Measurements from ENCODE around the gene HOXC6. TPM values are rescaled to one million over a fixed set of nuclear protein-coding genes. Genes with fewer than 3 reads are reported as not detected.

Gene HOXC6
- total and polyA plus RNA-seq, 10 of the 15 experiments (the other 5 are each of a cell fraction or from before 2014, with no cell fraction given) = 0.02 to 0.55 (median 0.45) TPM; not detected in 4

GRCh38 chr12:54024127-54024526, 4.1 kb upstream of the HOXC6 start (continued):
- no peak for TF ChIP-seq ZNF217 (IDR thresholded peaks at IDR 0.05)
- TF ChIP-seq BCL11A (IDR thresholded peaks at IDR 0.05; ENCODE audit: low read depth, low read length) = no peak

- H3K4me1 ChIP-seq (ENCODE audit: control insufficient read depth, insufficient read depth, low read length) = peaks cover 16% of the 10 kb centered on the region
- SMC1A ChIA-PET (ENCODE audit: uncharacterized antibody, unreplicated experiment) = interaction anchor here (0.6 to 2.3 kb wide), 11 partner anchors 8 to 192 kb away, joined by 3 to 22 read pairs (median 5); partner anchors contain the start of genes HOXC4, HOXC5 and SMUG1
- no peak overlapping the region for H3K4me3 ChIP-seq
- intact Hi-C loops (cut with micrococcal nuclease; ENCODE audit: unreplicated experiment) (no loop called here), in situ Hi-C loops (cut with MboI) (loop anchor here (10.0 kb wide), 2 partner anchors 170 to 340 kb away; partner anchors contain the start of gene GPR84)
- no peak overlapping the region for H2AFZ ChIP-seq (ENCODE audit: control insufficient read depth, low read depth, low read length)
- BruUV-seq (replicated peaks) = no TSS peak
- DNase-seq (ENCODE audit: low read depth, low spot score) = no peak
- no peak overlapping the region for H3K27ac ChIP-seq (ENCODE audit: control insufficient read depth, insufficient read depth)
- H3K27me3 ChIP-seq (replicated peaks in 1 of 2; ENCODE audit: control insufficient read depth in 2 of 2, insufficient read depth in 2 of 2, low read length in 1 of 2) = peaks cover 5 to 14% of the 10 kb centered on the region in 2 experiments
- FAIRE-seq = no peak
- H3K9ac ChIP-seq (ENCODE audit: control insufficient read depth, insufficient read depth, low read length) = no peak overlapping the region
- no peaks in the 10 kb centered on the region for H3K9me3 ChIP-seq (replicated peaks; ENCODE audit: control insufficient read depth, insufficient read depth, low read length)
- POLR2A ChIA-PET = interaction anchor here (0.6 to 1.3 kb wide), 3 partner anchors 8 to 19 kb away, joined by 3 to 5 read pairs (median 3); no protein-coding TSS in a partner anchor
- no peak for ATAC-seq
- H3K79me2 ChIP-seq (ENCODE audit: control insufficient read depth, insufficient read depth, low read length) = no peaks in the 10 kb centered on the region
- no peaks in the 10 kb centered on the region for H3K36me3 ChIP-seq (ENCODE audit: control insufficient read depth in 2 of 2, insufficient read depth in 2 of 2, low read length in 1 of 2)
- TF ChIP-seq SRF (IDR thresholded peaks at IDR 0.05; ENCODE audit: low read depth in 2 of 2, low read length in 2 of 2) (no peak), CREB1 (IDR thresholded peaks at IDR 0.05; ENCODE audit: low read depth) (no peak), ZSCAN29 (IDR thresholded peaks at IDR 0.05) (no peak), STAT1 (conservative IDR thresholded peaks at IDR 0.05) (no peak), NFYA (IDR thresholded peaks at IDR 0.05; ENCODE audit: borderline replicate concordance, low read depth, low read length) (no peak), RCOR1 (conservative IDR thresholded peaks at IDR 0.05; ENCODE audit: low read depth, low read length) (no peak), MXI1 (IDR thresholded peaks at IDR 0.05; ENCODE audit: low read depth, low read length) (no peak), ZBTB33 (IDR thresholded peaks at IDR 0.05) (no peak), MYC (IDR thresholded peaks at IDR 0.05; ENCODE audit: insufficient read depth, insufficient read length, insufficient replicate concordance, low read length, severe bottlenecking) (no peak), PRDM15 (CRISPR knock-in tag; IDR thresholded peaks at IDR 0.05) (no peak), MAX (IDR thresholded peaks at IDR 0.05; ENCODE audit: low read depth, low read length) (no peak), ASH2L (IDR thresholded peaks at IDR 0.05; ENCODE audit: borderline replicate concordance, low read depth) (no peak), CHD4 (IDR thresholded peaks at IDR 0.05) (no peak)
- H3K4me2 ChIP-seq (ENCODE audit: control insufficient read depth, insufficient read depth) = no peak overlapping the region
- RAD21 ChIA-PET (ENCODE audit: unreplicated experiment) = interaction anchor here (1.1 kb wide), 1 partner anchor 14 kb away, joined by 3 read pairs; no protein-coding TSS in a partner anchor
- CTCF ChIA-PET = interaction anchor here (2.0 to 13.4 kb wide), 8 partner anchors 8 to 183 kb away, joined by 6 to 343 read pairs (median 18); partner anchors contain the start of genes HOXC10, HOXC4, HOXC5 and SMUG1
- no peaks in the 10 kb centered on the region for H4K20me1 ChIP-seq (ENCODE audit: control insufficient read depth, insufficient read depth)
- WGBS (ENCODE audit: insufficient coverage, insufficient replicate concordance, low lambda C conversion rate, missing lambda C conversion rate) = 14% methylated on average over 5 of the region's 5 CpGs
Observed at GRCh38 chr12:54024581-54025305, 3.5 kb upstream of the HOXC6 start.

Measured in GM12878 (cell line).